Neural cell (in vitro differentiated cells): ENCODE measurements around the gene KHDC1L. TPM values are rescaled to one million over a fixed set of nuclear protein-coding genes. Genes with fewer than 3 reads are reported as not detected.

Experiments
- H2AFZ ChIP-seq: fragments of 200-600, 300-800 bp; sonication (generic), shearing (Covaris generic); 2 replicates; pipeline ENCODE4 v1.6.0; 2014; ENCODE audit warnings: low read depth, mild to moderate bottlenecking, antibody characterized with exemption, low read length, moderate library complexity
- H3F3A ChIP-seq: fragments of 200-600 bp; shearing (Covaris generic); 2 replicates; pipeline ENCODE4 v1.6.1; 2016; ENCODE audit warnings: mild to moderate bottlenecking, moderate library complexity, mixed read lengths, antibody characterized with exemption, low read length; ENCODE audit not compliant: insufficient read depth, poor library complexity, severe bottlenecking
- H3K27ac ChIP-seq: fragments of 200-600, 300-800 bp; sonication (generic), shearing (Covaris generic); 2 replicates; pipeline ENCODE4 v1.5.1; 2014; ENCODE audit warnings: mild to moderate bottlenecking, low read length, moderate library complexity
- H3K27me3 ChIP-seq: fragments of 300-800, 200-600 bp; sonication (generic), shearing (Covaris generic); 2 replicates; pipeline ENCODE4 v1.6.0; 2014; ENCODE audit warnings: mild to moderate bottlenecking, low read depth, low read length, moderate library complexity; ENCODE audit not compliant: insufficient read depth
- H3K36me3 ChIP-seq: fragments of 300-800, 200-600 bp; sonication (generic), shearing (Covaris generic); 2 replicates; pipeline ENCODE4 v1.5.1; 2014; ENCODE audit warnings: mild to moderate bottlenecking, antibody characterized with exemption, low read length, moderate library complexity; ENCODE audit not compliant: insufficient read depth
- H3K4me2 ChIP-seq: fragments of 300-800, 200-600 bp; sonication (generic), shearing (Covaris generic); 2 replicates; pipeline ENCODE4 v1.6.0; 2014; ENCODE audit warnings: mild to moderate bottlenecking, low read length
- H3K4me3 ChIP-seq: fragments of 300-800, 200-600 bp; sonication (generic), shearing (Covaris generic); 2 replicates; pipeline ENCODE4 v1.5.1; 2014; ENCODE audit warnings: mild to moderate bottlenecking, low read length, moderate library complexity
- H3K79me2 ChIP-seq: fragments of 200-600 bp; shearing (Covaris generic); replicated peaks from 2 replicates; pipeline ENCODE4 v1.6.0; 2014; ENCODE audit warnings: mild to moderate bottlenecking, low read length, moderate library complexity; ENCODE audit not compliant: insufficient read depth
- H3K9ac ChIP-seq: fragments of 300-800, 200-600 bp; sonication (generic), shearing (Covaris generic); 2 replicates; pipeline ENCODE4 v1.6.1; 2016; ENCODE audit warnings: mild to moderate bottlenecking, low read length, mixed read lengths
- H3K9me2 ChIP-seq: fragments of 200-600 bp; shearing (Covaris generic); 2 replicates; pipeline ENCODE4 v1.6.1; 2016; ENCODE audit warnings: mild to moderate bottlenecking, low read length, mixed read lengths; ENCODE audit not compliant: insufficient read depth
- H3K9me3 ChIP-seq: fragments of 200-600, 300-800 bp; sonication (generic), shearing (Covaris generic); 2 replicates; pipeline ENCODE4 v1.6.1; 2016; ENCODE audit warnings: mild to moderate bottlenecking, mixed run types, low read length, moderate library complexity, mixed read lengths
- H4K20me1 ChIP-seq: fragments of 200-600 bp; shearing (Covaris generic); 2 replicates; pipeline ENCODE4 v1.6.1; 2016; ENCODE audit warnings: mild to moderate bottlenecking, mixed run types; ENCODE audit not compliant: insufficient read depth
- CTCF ChIP-seq: fragments of 450-650 bp; IDR thresholded peaks from 2 replicates; pipeline ENCODE4 v1.5.1; 2014; ENCODE audit warnings: antibody characterized with exemption, mild to moderate bottlenecking, moderate library complexity; ENCODE audit not compliant: poor library complexity, severe bottlenecking
- EP300 ChIP-seq: fragments of 450-650 bp; conservative IDR thresholded peaks from 2 replicates; pipeline ENCODE4 v1.6.1; 2014; ENCODE audit warnings: antibody characterized with exemption, mild to moderate bottlenecking, moderate library complexity; ENCODE audit not compliant: poor library complexity, severe bottlenecking
- EZH2 ChIP-seq: fragments of 200-600, 300-800 bp; shearing (Covaris generic), sonication (generic); IDR thresholded peaks from 2 replicates; pipeline ENCODE4 v1.6.1; 2014; ENCODE audit warnings: antibody characterized with exemption, low read length, borderline replicate concordance, mild to moderate bottlenecking; ENCODE audit not compliant: insufficient read depth, poor library complexity, severe bottlenecking
- MXI1 ChIP-seq: fragments of 450-650 bp; conservative IDR thresholded peaks from 2 replicates; pipeline ENCODE4 v1.6.1; 2014; ENCODE audit warnings: antibody characterized with exemption, mild to moderate bottlenecking; ENCODE audit not compliant: poor library complexity, severe bottlenecking
- POLR2AphosphoS5 ChIP-seq: IDR thresholded peaks from 2 replicates; pipeline ENCODE4 v1.6.1; 2012
- RAD21 ChIP-seq: fragments of 450-650 bp; conservative IDR thresholded peaks from 2 replicates; pipeline ENCODE4 v1.6.1; 2014; ENCODE audit warnings: antibody characterized with exemption, mild to moderate bottlenecking, moderate library complexity
- REST ChIP-seq: IDR thresholded peaks from 2 replicates; pipeline ENCODE4 v1.6.1; 2012; ENCODE audit warnings: borderline replicate concordance
- SMC3 ChIP-seq: fragments of 450-650 bp; conservative IDR thresholded peaks from 2 replicates; pipeline ENCODE4 v1.6.1; 2014; ENCODE audit warnings: antibody characterized with exemption, mild to moderate bottlenecking, moderate library complexity; ENCODE audit not compliant: poor library complexity
- TAF1 ChIP-seq: IDR thresholded peaks from 2 replicates; pipeline ENCODE4 v1.6.1; 2012; ENCODE audit warnings: low read depth
- polyA plus RNA-seq: library from polyadenylated mRNA; depleted of rRNA; stranded (reverse); fragments of >200 nt; gene quantifications from 2 replicates; pipeline ENCODE4 v1.2.3, GENCODE V29; 2014

KHDC1L gene
- polyA plus RNA-seq, 1 donor from 2014 or later = not detected

- no peaks in the 10 kb centered on the region for H3K9me2 ChIP-seq
- H3K27me3 ChIP-seq = no peaks in the 10 kb centered on the region
- H3K4me3 ChIP-seq = no peak overlapping the region
- no peaks in the 10 kb centered on the region for H3K36me3 ChIP-seq
- H4K20me1 ChIP-seq = no peaks in the 10 kb centered on the region
- H2AFZ ChIP-seq = no peak overlapping the region
- no peak overlapping the region for H3K9ac ChIP-seq
- no peaks in the 10 kb centered on the region for H3F3A ChIP-seq
- TF ChIP-seq MXI1 (no peak), REST (no peak), TAF1 (no peak), EZH2 (no peak), EP300 (no peak), POLR2AphosphoS5 (no peak), CTCF (no peak), RAD21 (no peak), SMC3 (no peak)
- H3K4me2 ChIP-seq = no peak overlapping the region
- H3K79me2 ChIP-seq = no peaks in the 10 kb centered on the region
- H3K27ac ChIP-seq = no peak overlapping the region
- no peaks in the 10 kb centered on the region for H3K9me3 ChIP-seq
These were observed 15.4 kb upstream of the KHDC1L start for GRCh38 chr6:73240730-73241129.

GRCh38 chr6:73236144-73236750, 11.0 kb upstream of the KHDC1L start:
- Histone ChIP-seq H3F3A (no peaks in the 10 kb centered on the region), H3K27ac (no peak overlapping the region), H2AFZ (no peak overlapping the region), H3K9me3 (no peaks in the 10 kb centered on the region), H3K27me3 (no peaks in the 10 kb centered on the region), H3K4me2 (no peak overlapping the region), H4K20me1 (no peaks in the 10 kb centered on the region), H3K79me2 (no peaks in the 10 kb centered on the region), H3K9me2 (no peaks in the 10 kb centered on the region), H3K36me3 (no peaks in the 10 kb centered on the region), H3K4me3 (no peak overlapping the region), H3K9ac (no peak overlapping the region)
- TF ChIP-seq EZH2 (no peak), RAD21 (no peak), REST (no peak), TAF1 (no peak), SMC3 (no peak), POLR2AphosphoS5 (no peak), MXI1 (no peak), EP300 (no peak), CTCF (no peak)
